ENCODE results near the gene SGSM1.
"Not testable (repeated sequence)": the region's sequence is repeated elsewhere in the genome, so short reads cannot be mapped to it uniquely, and the experiment has no call there.

Gene SGSM1

GRCh38 chr22:24894220-24894975, 88.4 kb downstream of the SGSM1 start:
- in situ Hi-C loops (cut with MboI; ENCODE audit: low sequenced_read_pairs): no loop called here

DNA sequence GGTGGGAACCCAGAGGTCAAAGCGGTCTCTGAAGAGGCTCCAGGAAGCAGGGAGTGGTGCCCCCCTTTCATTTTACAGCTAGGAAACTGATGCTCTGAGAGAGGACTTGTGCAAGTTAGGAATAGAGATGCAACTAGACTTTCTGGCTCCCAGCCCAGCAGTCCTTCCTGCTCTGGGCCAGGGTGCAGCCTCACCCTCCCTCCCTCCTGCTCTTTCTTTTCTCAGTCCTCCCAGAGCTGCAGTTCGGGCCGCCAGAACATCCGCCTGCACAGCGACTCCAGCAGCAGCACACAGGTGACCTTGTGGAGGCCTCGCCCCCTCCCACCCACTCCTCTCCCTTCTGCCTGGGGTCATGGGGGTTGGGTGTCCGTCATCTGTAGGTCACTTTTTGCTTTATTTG, 89.0 kb downstream of the SGSM1 start:
- in situ Hi-C loops (cut with MboI; ENCODE audit: low sequenced_read_pairs): no loop called here

GRCh38 chr22:24901448-24901847, 95.4 kb downstream of the SGSM1 start:
- in situ Hi-C loops (cut with MboI; ENCODE audit: low sequenced_read_pairs): no loop called here

DNA sequence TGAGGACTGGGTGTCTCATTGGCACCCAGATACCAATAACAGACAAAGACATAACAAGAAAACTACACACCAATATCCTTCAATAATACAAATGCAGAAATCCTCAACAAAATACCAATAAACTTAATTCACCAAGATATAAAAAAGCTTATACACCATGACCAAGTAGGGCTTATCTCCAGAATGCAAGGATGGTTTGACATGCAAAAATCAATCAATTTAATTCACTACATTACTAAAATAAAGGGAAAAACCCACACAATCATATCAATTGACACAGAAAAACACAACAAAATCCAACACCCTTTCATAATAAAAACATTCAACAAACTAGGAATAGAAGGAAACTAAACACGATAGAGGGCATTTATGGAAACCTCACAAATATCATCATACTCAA, 99.9 kb downstream of the SGSM1 start:
- in situ Hi-C loops (cut with MboI; ENCODE audit: low sequenced_read_pairs): no loop called here

GRCh38 chr22:24907101-24907500, 101.1 kb downstream of the SGSM1 start:
- in situ Hi-C loops (cut with MboI; ENCODE audit: low sequenced_read_pairs): not testable (repeated sequence)

DNA sequence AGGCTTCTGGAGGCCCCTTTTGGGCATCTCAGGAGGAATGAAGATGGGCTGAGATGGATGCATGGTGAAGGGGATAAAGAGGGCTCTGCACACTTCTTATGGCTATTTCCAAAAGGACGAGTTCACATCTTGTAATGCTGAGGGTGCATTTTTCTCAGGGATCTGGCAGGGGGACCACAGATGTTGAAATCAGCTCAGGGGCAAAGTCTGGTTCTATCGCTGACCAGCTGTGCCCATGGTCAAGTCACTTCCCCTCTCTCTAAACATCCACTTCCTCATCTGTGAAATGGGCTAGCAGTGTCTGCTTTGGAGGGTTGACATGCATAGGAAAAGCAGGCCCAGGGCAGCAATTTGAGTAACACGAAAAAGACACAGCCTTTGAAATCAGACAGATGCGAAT, 114.0 kb downstream of the SGSM1 start:
- in situ Hi-C loops (cut with MboI; ENCODE audit: low sequenced_read_pairs): no loop called here

DNA sequence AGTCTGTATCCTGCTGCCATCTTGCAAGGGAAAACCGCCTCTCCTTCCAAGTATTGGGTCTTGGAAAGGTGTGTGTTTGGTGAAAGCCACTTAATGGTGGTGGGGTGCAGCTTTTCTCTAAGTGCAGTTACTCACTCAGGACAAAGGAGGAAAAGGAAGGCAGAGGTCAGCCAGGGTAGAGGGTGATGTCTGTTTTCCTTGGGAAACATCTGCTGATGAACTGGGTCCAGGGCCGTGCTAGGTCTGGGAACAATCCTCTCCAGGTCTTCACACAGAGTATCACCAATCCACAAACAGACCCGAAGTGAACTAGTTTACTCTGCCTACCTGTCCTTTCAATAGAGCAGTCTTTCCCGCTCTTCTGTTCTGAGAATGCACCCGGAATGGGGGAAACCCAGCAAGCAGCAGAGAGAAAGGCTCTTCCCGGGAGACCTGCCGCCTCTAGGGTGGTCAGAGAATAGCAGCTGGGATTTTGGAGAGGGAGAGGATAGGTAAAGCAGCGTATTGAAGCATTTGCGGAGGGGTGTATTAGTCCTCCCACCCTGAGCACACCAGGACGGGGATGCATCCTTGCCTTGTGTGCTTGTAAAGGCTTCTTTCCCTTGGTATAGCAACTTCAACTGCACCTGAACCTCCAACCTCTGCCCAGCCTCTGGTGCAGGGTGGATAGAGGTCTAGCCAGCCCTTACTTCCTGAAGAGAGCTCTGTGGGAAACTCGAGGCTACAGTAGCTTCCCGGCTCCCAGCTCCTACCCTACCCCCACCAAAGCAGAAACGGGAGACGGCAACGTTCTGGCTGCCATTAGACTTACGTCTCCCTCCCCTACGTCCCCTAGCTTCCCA, 119.8 kb downstream of the SGSM1 start:
- in situ Hi-C loops (cut with MboI; ENCODE audit: low sequenced_read_pairs): no loop called here

- in situ Hi-C loops (cut with MboI; ENCODE audit: low sequenced_read_pairs): no loop called here
Measured at GRCh38 chr22:24926428-24926725, 120.4 kb downstream of the SGSM1 start.

DNA sequence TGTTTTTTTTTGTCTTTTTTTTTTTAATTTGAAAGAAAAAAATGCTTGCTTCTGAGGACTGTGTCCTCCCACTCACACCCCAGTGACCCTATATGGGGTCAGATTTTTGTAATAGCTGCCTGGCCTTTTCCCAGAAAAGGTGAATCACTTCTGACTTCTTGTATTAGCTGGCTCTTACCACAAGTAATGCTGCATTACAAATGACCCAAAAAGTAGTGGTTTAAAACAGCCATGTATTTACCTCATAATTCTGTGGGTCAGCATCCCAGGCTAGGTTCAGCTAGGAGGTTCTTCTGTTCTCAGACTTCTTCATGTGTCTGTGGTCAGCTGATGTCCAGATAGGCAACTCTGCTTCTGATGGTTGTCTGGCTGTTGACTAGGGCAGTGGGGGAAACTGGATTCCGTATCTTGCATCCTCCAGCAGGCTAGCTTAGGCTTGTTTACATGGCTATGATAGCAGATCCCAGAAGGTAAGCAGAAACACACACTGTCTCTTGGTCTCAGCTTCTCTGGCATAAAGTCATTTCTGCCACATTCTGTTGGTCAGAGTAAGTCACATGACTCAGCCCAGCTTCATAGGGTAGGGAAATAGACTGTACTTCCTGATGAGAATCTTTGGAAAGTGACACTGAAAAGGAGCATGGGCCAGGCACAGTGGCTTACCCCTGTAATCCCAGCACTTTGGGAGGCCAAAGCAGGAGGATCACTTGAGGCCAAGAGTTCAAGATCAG, 121.0 kb downstream of the SGSM1 start:
- in situ Hi-C loops (cut with MboI; ENCODE audit: low sequenced_read_pairs): no loop called here

GRCh38 chr22:24928322-24928721, 122.3 kb downstream of the SGSM1 start:
- in situ Hi-C loops (cut with MboI; ENCODE audit: low sequenced_read_pairs): no loop called here

DNA sequence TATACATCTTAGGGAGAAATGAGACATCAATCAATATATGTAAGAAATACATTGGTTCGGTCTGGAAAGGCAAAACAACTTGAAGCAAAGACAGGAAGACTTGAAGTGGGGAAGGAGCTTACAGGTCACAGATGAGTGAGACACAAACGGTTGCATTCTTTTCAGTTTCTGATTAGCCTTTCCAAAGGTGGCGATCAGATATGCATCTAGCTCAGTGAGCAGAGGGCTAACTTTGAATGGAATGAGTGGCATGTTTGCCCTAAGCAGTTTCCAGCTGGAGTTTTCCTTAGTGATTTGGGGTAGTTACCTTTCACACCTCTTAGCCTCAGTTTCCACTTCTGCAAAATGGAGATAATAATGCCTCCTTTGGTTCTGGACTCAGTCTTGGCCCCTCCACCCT, 124.7 kb downstream of the SGSM1 start:
- in situ Hi-C loops (cut with MboI; ENCODE audit: low sequenced_read_pairs): no loop called here

- in situ Hi-C loops (cut with MboI; ENCODE audit: low sequenced_read_pairs): no loop called here
Measured at GRCh38 chr22:24935771-24936483, 129.9 kb downstream of the SGSM1 start.

DNA sequence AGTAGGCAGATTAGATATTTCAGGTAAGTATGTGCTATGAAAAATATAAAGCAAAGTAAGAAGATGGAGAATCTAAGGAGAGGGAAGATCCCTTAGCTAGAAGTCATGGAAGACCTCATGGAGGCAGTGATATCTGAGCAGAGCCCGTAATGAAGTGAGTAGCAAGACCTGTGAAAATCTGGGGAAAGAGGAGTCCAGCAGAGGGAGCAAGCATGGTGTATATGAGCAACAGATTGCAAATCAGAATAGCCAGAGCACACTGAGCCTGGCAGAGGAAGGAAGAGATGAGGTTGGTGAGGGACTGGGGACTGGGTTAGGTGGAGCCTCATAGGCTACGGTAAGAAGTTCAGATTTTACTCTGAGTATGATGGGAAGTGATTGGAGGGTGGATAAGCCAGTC, 131.1 kb downstream of the SGSM1 start:
- in situ Hi-C loops (cut with MboI; ENCODE audit: low sequenced_read_pairs): no loop called here

DNA sequence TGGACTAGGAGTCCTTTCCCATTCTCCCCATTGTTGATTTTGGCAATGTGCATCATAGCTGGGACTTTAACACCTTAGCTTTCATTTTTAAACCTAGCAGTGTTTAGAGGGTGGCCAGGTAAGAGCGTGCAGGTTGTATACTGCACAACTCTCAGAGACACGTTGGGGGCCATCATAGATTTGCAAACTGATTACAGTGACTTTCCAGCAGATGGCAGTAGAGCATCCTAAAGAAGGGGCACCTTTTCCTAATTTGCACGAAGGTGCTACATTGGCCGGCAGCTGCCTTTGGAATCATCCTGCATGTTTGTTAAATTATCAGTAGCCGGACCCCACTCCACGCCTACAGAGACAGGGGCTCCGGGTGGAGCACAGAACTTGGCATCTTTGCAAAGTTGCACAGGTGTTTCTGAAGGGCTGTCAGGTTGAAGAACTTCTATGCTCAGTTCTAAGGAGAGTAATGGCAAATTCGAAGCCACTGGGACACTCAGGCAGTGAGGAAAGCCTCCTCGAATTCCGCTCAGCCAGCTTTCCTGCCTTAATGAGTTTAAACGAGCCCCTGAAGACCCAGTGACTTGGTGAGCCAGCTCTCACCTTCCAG, 132.8 kb downstream of the SGSM1 start:
- in situ Hi-C loops (cut with MboI; ENCODE audit: low sequenced_read_pairs): no loop called here

GRCh38 chr22:24942301-24942700, 136.3 kb downstream of the SGSM1 start:
- in situ Hi-C loops (cut with MboI; ENCODE audit: low sequenced_read_pairs): no loop called here

DNA sequence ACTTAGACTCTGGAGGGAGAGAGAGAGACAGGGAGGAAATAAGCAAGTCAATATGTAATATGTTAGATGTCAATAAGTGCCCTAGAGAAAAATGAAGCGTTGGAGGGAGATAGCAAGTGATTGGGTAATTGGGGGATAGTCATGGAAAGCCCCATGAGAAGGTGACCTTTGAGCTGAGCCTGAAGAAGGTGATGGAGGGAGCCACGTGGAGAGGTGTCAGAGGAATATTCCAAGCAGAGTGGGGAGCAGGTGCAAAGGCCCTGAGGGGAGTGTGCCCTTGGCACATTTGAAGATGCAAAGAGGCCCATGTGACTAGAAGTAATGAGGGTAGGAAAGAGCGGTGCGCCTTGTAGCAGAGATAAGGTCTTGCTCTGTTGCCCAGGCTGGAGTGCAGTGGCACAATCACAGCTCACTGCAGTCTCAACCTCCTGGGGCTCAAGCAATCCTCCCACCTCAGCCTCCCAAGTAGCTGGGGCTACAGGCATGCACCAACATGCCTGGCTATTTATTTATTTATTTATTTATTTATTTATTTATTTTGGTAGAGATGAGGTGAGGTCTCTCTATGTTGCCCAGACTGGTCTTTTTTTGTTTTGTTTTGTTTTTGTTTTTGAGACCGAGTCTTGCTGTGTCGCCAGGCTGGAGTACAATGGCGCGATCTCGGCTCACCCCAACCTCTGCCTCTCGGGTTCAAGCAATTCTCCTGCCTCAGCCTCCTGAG, 138.4 kb downstream of the SGSM1 start:
- in situ Hi-C loops (cut with MboI; ENCODE audit: low sequenced_read_pairs): no loop called here

GRCh38 chr22:24945430-24945829, 139.4 kb downstream of the SGSM1 start:
- in situ Hi-C loops (cut with MboI; ENCODE audit: low sequenced_read_pairs): no loop called here

- in situ Hi-C loops (cut with MboI; ENCODE audit: low sequenced_read_pairs): no loop called here
Measured at GRCh38 chr22:24947383-24947782, 141.4 kb downstream of the SGSM1 start.

- in situ Hi-C loops (cut with MboI; ENCODE audit: low sequenced_read_pairs): no loop called here
Measured at GRCh38 chr22:24947881-24948280, 141.9 kb downstream of the SGSM1 start.
